Ascending aorta (tissue), 2 donors: ENCODE measurements around the gene UGT1A6. TPM values are rescaled to one million over a fixed set of nuclear protein-coding genes. Genes with fewer than 3 reads are reported as not detected.

ENCODE experiments used
- DNase-seq, 2 donors: peaks; one replicate each; pipeline ENCODE4 v3.0.0-alpha.2; 2019; ENCODE audit warnings: low spot score in 2 of 2
- H3K27ac ChIP-seq, 2 donors: fragments of 200-600 bp; sonication (generic); one replicate each; pipeline ENCODE4 v1.5.1; 2016 to 2017; ENCODE audit warnings: mild to moderate bottlenecking in 1 of 2
- H3K27me3 ChIP-seq: fragments of 200-600 bp; sonication (generic); one replicate; pipeline ENCODE4 v1.5.1; 2017
- H3K36me3 ChIP-seq, 2 donors: fragments of 200-600 bp; sonication (generic); one replicate each; pipeline ENCODE4 v1.5.1; 2016
- H3K4me1 ChIP-seq, 2 donors: fragments of 200-600 bp; sonication (generic); one replicate each; pipeline ENCODE4 v1.5.1; 2016 to 2017; ENCODE audit warnings: mild to moderate bottlenecking in 1 of 2
- H3K4me3 ChIP-seq, 2 donors: fragments of 200-600 bp; sonication (generic); one replicate each; pipeline ENCODE4 v1.5.1; 2016 to 2017; ENCODE audit warnings: mild to moderate bottlenecking in 1 of 2
- H3K9me3 ChIP-seq, 2 donors: fragments of 200-600 bp; sonication (generic); one replicate each; pipeline ENCODE4 v1.5.1; 2016
- intact Hi-C: fragments of 100-400 bp; cut with DNase I; formaldehyde crosslinking; loops from one replicate; pipeline ENCODE4 v1.15.1; 2023
- total RNA-seq: library from RNA; depleted of rRNA; stranded (reverse); fragments of >200 nt; gene quantifications from one replicate; pipeline ENCODE4 v1.1.0, GENCODE V29; 2016
- TF ChIP-seq, protein P1 (sequence below), 3 experiments: fragments of 200-600 bp in 2 of 3; fragments of 450-650 bp in 1 of 3; sonication (generic) in 2 of 3; IDR thresholded peaks; one replicate each; pipeline ENCODE4 v1.5.1; 2016 to 2019; ENCODE audit warnings: antibody characterized with exemption in 3 of 3, mild to moderate bottlenecking in 1 of 3, moderate library complexity in 1 of 3

Gene UGT1A6
- total RNA-seq, 1 donor from 2014 or later: 10.6 TPM

- intact Hi-C loops: no loop called here
- Histone ChIP-seq H3K27ac (no peak overlapping the region), H3K27me3 (no peaks in the 10 kb centered on the region), H3K4me3 (no peak overlapping the region), H3K4me1 (no peaks in the 10 kb centered on the region), H3K36me3 (no peaks in the 10 kb centered on the region), H3K9me3 (no peaks in the 10 kb centered on the region)
- TF ChIP-seq, protein P1, sequence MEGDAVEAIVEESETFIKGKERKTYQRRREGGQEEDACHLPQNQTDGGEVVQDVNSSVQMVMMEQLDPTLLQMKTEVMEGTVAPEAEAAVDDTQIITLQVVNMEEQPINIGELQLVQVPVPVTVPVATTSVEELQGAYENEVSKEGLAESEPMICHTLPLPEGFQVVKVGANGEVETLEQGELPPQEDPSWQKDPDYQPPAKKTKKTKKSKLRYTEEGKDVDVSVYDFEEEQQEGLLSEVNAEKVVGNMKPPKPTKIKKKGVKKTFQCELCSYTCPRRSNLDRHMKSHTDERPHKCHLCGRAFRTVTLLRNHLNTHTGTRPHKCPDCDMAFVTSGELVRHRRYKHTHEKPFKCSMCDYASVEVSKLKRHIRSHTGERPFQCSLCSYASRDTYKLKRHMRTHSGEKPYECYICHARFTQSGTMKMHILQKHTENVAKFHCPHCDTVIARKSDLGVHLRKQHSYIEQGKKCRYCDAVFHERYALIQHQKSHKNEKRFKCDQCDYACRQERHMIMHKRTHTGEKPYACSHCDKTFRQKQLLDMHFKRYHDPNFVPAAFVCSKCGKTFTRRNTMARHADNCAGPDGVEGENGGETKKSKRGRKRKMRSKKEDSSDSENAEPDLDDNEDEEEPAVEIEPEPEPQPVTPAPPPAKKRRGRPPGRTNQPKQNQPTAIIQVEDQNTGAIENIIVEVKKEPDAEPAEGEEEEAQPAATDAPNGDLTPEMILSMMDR (IDR thresholded peaks at IDR 0.05): no peak
- no peak for DNase-seq
Observed at GRCh38 chr2:233773854-233774253, 81.2 kb downstream of the UGT1A6 start.

- no peaks in the 10 kb centered on the region for H3K4me1 ChIP-seq
- H3K36me3 ChIP-seq: no peaks in the 10 kb centered on the region
- no peak for DNase-seq
- H3K27ac ChIP-seq: no peak overlapping the region
- no peak overlapping the region for H3K4me3 ChIP-seq
- intact Hi-C loops: no loop called here
- TF ChIP-seq, protein P1 (IDR thresholded peaks at IDR 0.05): no peak
- H3K27me3 ChIP-seq: no peaks in the 10 kb centered on the region
- H3K9me3 ChIP-seq: no peaks in the 10 kb centered on the region
Observed at GRCh38 chr2:233775414-233775813, 82.7 kb downstream of the UGT1A6 start.

GRCh38 chr2:233778030-233778429 lies 85.3 kb downstream of the UGT1A6 start, which contains the start of gene MROH2A:
Gene MROH2A (plus strand): TSS chr2:233778330. CDS start chr2:233779359, 1,029 bp downstream.
- Histone ChIP-seq H3K4me1 (no peaks in the 10 kb centered on the region), H3K9me3 (no peaks in the 10 kb centered on the region), H3K4me3 (no peak within 1 kb of the TSS), H3K36me3 (no peaks in the 10 kb centered on the region), H3K27me3 (no peaks in the 10 kb centered on the region), H3K27ac (no peak within 1 kb of the TSS)
- no peak for DNase-seq
- TF ChIP-seq, protein P1 (IDR thresholded peaks at IDR 0.05): no peak
- intact Hi-C loops: no loop called here

DNA sequence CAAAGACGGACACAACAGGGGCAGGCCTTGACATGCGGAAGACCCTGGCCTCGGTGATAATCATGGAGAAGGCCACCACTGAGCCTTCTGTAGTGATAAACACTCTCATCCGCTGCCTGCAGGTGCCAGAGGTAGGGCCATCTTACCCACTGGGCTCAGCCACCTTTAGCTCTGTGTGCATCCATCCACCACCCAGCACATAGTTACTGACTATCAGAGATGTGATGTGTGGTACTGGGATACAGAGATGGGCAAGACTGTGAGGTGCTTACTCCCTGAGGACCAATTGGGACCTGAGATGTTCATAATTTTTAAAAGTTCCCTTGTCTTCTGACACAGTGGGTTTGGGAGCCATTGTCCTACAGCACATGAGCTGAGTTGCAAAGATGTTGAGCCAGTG lies 87.0 kb downstream of the UGT1A6 start:
- H3K4me3 ChIP-seq: no peak overlapping the region
- intact Hi-C loops: no loop called here
- H3K36me3 ChIP-seq: no peaks in the 10 kb centered on the region
- TF ChIP-seq, protein P1 (IDR thresholded peaks at IDR 0.05): no peak
- H3K27ac ChIP-seq: no peak overlapping the region
- no peaks in the 10 kb centered on the region for H3K4me1 ChIP-seq
- no peak for DNase-seq
- H3K9me3 ChIP-seq: no peaks in the 10 kb centered on the region
- no peaks in the 10 kb centered on the region for H3K27me3 ChIP-seq

- Histone ChIP-seq H3K36me3 (no peaks in the 10 kb centered on the region), H3K9me3 (no peaks in the 10 kb centered on the region), H3K4me1 (no peaks in the 10 kb centered on the region), H3K27me3 (no peaks in the 10 kb centered on the region), H3K4me3 (no peak overlapping the region), H3K27ac (no peak overlapping the region)
- TF ChIP-seq, protein P1 (IDR thresholded peaks at IDR 0.05): no peak
- intact Hi-C loops: no loop called here
- no peak for DNase-seq
Observed at GRCh38 chr2:233780771-233781170, 88.1 kb downstream of the UGT1A6 start.

- DNase-seq: no peak
- Histone ChIP-seq H3K36me3 (no peaks in the 10 kb centered on the region), H3K27me3 (no peaks in the 10 kb centered on the region), H3K9me3 (no peaks in the 10 kb centered on the region), H3K4me1 (no peaks in the 10 kb centered on the region), H3K4me3 (no peak overlapping the region), H3K27ac (no peak overlapping the region)
- TF ChIP-seq, protein P1 (IDR thresholded peaks at IDR 0.05): no peak
- intact Hi-C loops: no loop called here
Observed at GRCh38 chr2:233789554-233789953, 96.9 kb downstream of the UGT1A6 start.
